Measurements from ENCODE around the gene CATSPERD.

DNA sequence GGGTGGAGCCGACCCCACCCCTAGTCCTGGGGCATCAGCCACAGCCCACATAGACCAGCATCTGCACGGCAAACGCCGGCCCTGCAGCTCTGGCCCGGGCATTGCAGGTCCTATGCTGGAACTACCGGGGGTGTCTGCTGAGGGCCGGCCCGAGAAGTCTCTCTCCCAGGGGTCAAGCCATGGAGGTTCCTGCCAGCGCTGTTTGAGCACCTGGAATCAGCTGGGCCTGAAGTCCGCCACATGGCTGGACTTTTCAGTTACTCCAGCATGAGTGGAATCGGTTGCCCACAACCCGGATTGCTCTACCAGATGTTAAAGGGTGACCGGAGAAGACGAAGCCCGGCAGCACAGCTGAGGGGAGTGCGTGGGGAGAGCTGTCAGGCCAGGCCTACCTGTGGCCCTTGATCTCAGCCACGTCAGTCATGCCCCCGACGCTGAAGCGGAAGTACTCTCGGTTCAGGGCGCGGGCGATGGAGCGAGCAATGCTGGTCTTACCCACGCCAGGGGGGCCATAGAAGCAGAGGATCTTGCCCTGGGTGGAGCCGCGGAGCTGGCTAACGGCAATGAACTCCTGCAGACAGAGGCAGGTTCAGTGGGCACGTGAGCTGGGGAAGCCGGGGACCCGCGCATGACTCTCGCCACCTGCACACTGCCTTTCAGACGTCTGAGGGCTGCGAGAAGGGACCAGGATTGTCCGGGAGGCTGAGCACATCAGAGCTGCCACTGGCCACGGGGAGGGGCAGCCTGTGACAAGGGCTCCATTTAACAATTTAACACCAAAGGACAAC, 21.6 kb upstream of the CATSPERD start:
- TF ChIP-seq POLR2A (IDR thresholded peaks at IDR 0.05): no peak
- TF ChIP-seq, protein P1, sequence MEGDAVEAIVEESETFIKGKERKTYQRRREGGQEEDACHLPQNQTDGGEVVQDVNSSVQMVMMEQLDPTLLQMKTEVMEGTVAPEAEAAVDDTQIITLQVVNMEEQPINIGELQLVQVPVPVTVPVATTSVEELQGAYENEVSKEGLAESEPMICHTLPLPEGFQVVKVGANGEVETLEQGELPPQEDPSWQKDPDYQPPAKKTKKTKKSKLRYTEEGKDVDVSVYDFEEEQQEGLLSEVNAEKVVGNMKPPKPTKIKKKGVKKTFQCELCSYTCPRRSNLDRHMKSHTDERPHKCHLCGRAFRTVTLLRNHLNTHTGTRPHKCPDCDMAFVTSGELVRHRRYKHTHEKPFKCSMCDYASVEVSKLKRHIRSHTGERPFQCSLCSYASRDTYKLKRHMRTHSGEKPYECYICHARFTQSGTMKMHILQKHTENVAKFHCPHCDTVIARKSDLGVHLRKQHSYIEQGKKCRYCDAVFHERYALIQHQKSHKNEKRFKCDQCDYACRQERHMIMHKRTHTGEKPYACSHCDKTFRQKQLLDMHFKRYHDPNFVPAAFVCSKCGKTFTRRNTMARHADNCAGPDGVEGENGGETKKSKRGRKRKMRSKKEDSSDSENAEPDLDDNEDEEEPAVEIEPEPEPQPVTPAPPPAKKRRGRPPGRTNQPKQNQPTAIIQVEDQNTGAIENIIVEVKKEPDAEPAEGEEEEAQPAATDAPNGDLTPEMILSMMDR (IDR thresholded peaks at IDR 0.05): no peak
- TF ChIP-seq POLR2AphosphoS5 (IDR thresholded peaks at IDR 0.05): no peak

Data from breast epithelium (tissue), 3 donors.